GM19467 (cell line): ENCODE results near the gene RFTN1.
"Not testable (repeated sequence)": the region's sequence is repeated elsewhere in the genome, so short reads cannot be mapped to it uniquely, and the experiment has no call there.

Experiments
- ATAC-seq: cut with Tn5 transposase; IDR thresholded peaks from one replicate; pipeline ENCODE4 v1.9.1; 2021; ENCODE audit warnings: mild to moderate bottlenecking, moderate library complexity; ENCODE audit not compliant: unreplicated experiment

The RFTN1 gene

GRCh38 chr3:16489326-16490061 lies 24.0 kb downstream of the RFTN1 start:
- ATAC-seq = not testable (repeated sequence)

- ATAC-seq = no peak
Observed at GRCh38 chr3:16488637-16489036, 24.9 kb downstream of the RFTN1 start.

- ATAC-seq = no peak
Observed at GRCh38 chr3:16487511-16488175, 25.9 kb downstream of the RFTN1 start.

- ATAC-seq = no peak
Observed at GRCh38 chr3:16486951-16487480, 26.5 kb downstream of the RFTN1 start.

- ATAC-seq = no peak
Observed at GRCh38 chr3:16486201-16486600, 27.3 kb downstream of the RFTN1 start.

GRCh38 chr3:16485395-16485992 lies 28.0 kb downstream of the RFTN1 start:
- ATAC-seq = no peak

- ATAC-seq = no peak
Observed at GRCh38 chr3:16484984-16485383, 28.5 kb downstream of the RFTN1 start.

- no peak for ATAC-seq
Observed at GRCh38 chr3:16484216-16484615, 29.3 kb downstream of the RFTN1 start.

- ATAC-seq = peak; percentile 48
Observed at GRCh38 chr3:16482770-16483531, 30.5 kb downstream of the RFTN1 start.

GRCh38 chr3:16482194-16482769 lies 31.2 kb downstream of the RFTN1 start:
- no peak for ATAC-seq

- ATAC-seq = no peak
Observed at GRCh38 chr3:16481546-16481897, 32.0 kb downstream of the RFTN1 start.

GRCh38 chr3:16480861-16481545 lies 32.5 kb downstream of the RFTN1 start:
- peak; percentile 36 for ATAC-seq

- no peak for ATAC-seq
Observed at GRCh38 chr3:16478516-16478915, 35.0 kb downstream of the RFTN1 start.

GRCh38 chr3:16477521-16477920 lies 36.0 kb downstream of the RFTN1 start:
- ATAC-seq = no peak

- ATAC-seq = no peak
Observed at GRCh38 chr3:16477056-16477455, 36.4 kb downstream of the RFTN1 start.

- no peak for ATAC-seq
Observed at GRCh38 chr3:16476636-16477035, 36.9 kb downstream of the RFTN1 start.

- ATAC-seq = no peak
Observed at GRCh38 chr3:16475766-16476165, 37.7 kb downstream of the RFTN1 start.

GRCh38 chr3:16474920-16475319 lies 38.6 kb downstream of the RFTN1 start:
- no peak for ATAC-seq

GRCh38 chr3:16474216-16474615 lies 39.3 kb downstream of the RFTN1 start:
- ATAC-seq = no peak

GRCh38 chr3:16472593-16472992 lies 40.9 kb downstream of the RFTN1 start:
- no peak for ATAC-seq
